NCI-H226 (cell line): ENCODE data around the gene GRIFIN.
A peak's percentile ranks its signal among the peaks of the same experiment; 100 is the strongest.

ENCODE experiments used
- DNase-seq: peaks from one replicate; pipeline ENCODE4 v3.0.0-alpha.2; 2015

Gene GRIFIN

GRCh38 chr7:2452643-2453270 is 23.4 kb downstream of the GRIFIN start:
- DNase-seq = no peak

- DNase-seq = no peak
These were observed 24.1 kb downstream of the GRIFIN start for GRCh38 chr7:2452074-2452507.

- DNase-seq = peak; percentile 81
These were observed 24.8 kb downstream of the GRIFIN start for GRCh38 chr7:2451171-2452073.

- DNase-seq = no peak
These were observed 25.7 kb downstream of the GRIFIN start for GRCh38 chr7:2450198-2451107.

GRCh38 chr7:2446676-2447075 is 29.5 kb downstream of the GRIFIN start:
- no peak for DNase-seq

- DNase-seq = no peak
These were observed 30.2 kb downstream of the GRIFIN start for GRCh38 chr7:2445898-2446555.

- DNase-seq = no peak
These were observed 31.2 kb downstream of the GRIFIN start for GRCh38 chr7:2445047-2445446.

GRCh38 chr7:2444476-2444875 is 31.7 kb downstream of the GRIFIN start:
- DNase-seq = peak; percentile 75

- DNase-seq = no peak
These were observed 32.7 kb downstream of the GRIFIN start for GRCh38 chr7:2443491-2443890.

- DNase-seq = no peak
These were observed 34.7 kb downstream of the GRIFIN start for GRCh38 chr7:2441430-2442058.

- no peak for DNase-seq
These were observed 35.5 kb downstream of the GRIFIN start for GRCh38 chr7:2440608-2441245.

- no peak for DNase-seq
These were observed 37.4 kb downstream of the GRIFIN start for GRCh38 chr7:2438775-2439174.

GRCh38 chr7:2438186-2438585 is 38.0 kb downstream of the GRIFIN start:
- no peak for DNase-seq

- no peak for DNase-seq
These were observed 38.6 kb downstream of the GRIFIN start for GRCh38 chr7:2437537-2438148.

GRCh38 chr7:2437136-2437535 is 39.1 kb downstream of the GRIFIN start:
- DNase-seq = no peak

GRCh38 chr7:2436341-2437104 is 39.7 kb downstream of the GRIFIN start:
- no peak for DNase-seq

GRCh38 chr7:2435146-2435545 is 41.1 kb downstream of the GRIFIN start:
- no peak for DNase-seq

- DNase-seq = no peak
These were observed 42.3 kb downstream of the GRIFIN start for GRCh38 chr7:2433713-2434550.
